GM13977 (cell line): ENCODE results near the gene TYSND1.

Experiments used
- DNase-seq: peaks from one replicate; pipeline ENCODE4 v3.0.0; 2012; ENCODE audit warnings: low spot score
- CTCF ChIP-seq: IDR thresholded peaks from 2 replicates; pipeline ENCODE4 v1.5.1; 2012; ENCODE audit warnings: mild to moderate bottlenecking, control low read depth; ENCODE audit not compliant: insufficient read depth; ENCODE audit errors: extremely low read depth, missing control alignments
- in situ Hi-C: fragments of 300-500 bp; cut with MboI; formaldehyde crosslinking; loops from one replicate; pipeline ENCODE4 v1.12.0; 2022; ENCODE audit warnings: low sequenced_read_pairs, low pct_unique_long_range_greater_than_20kb, mixed read lengths, inconsistent platforms; ENCODE audit not compliant: unreplicated experiment

The TYSND1 gene

GRCh38 chr10:70142555-70142954 is 3.9 kb downstream of the TYSND1 start:
- DNase-seq = no peak
- TF ChIP-seq CTCF = no peak
- in situ Hi-C loops = no loop called here

- no peak for TF ChIP-seq CTCF
- DNase-seq = no peak
- in situ Hi-C loops = no loop called here
These were observed 6.2 kb downstream of the TYSND1 start for GRCh38 chr10:70140297-70140696.

- DNase-seq = no peak
- TF ChIP-seq CTCF = no peak
- in situ Hi-C loops = no loop called here
These were observed 6.6 kb downstream of the TYSND1 start for GRCh38 chr10:70139997-70140250.

GRCh38 chr10:70139151-70139996 is 7.1 kb downstream of the TYSND1 start:
- no peak for TF ChIP-seq CTCF
- in situ Hi-C loops = no loop called here

GRCh38 chr10:70137927-70138883 is 8.3 kb downstream of the TYSND1 start:
- no peak for DNase-seq
- no peak for TF ChIP-seq CTCF
- in situ Hi-C loops = no loop called here

More at GRCh38 chr10:70139151-70139996, 7.1 kb downstream of the TYSND1 start:
- DNase-seq = no peak

GRCh38 chr10:70137135-70137534 is 9.4 kb downstream of the TYSND1 start:
- no peak for DNase-seq
- in situ Hi-C loops = no loop called here
- TF ChIP-seq CTCF = no peak
